ENCODE results near the gene NRROS.

DNA sequence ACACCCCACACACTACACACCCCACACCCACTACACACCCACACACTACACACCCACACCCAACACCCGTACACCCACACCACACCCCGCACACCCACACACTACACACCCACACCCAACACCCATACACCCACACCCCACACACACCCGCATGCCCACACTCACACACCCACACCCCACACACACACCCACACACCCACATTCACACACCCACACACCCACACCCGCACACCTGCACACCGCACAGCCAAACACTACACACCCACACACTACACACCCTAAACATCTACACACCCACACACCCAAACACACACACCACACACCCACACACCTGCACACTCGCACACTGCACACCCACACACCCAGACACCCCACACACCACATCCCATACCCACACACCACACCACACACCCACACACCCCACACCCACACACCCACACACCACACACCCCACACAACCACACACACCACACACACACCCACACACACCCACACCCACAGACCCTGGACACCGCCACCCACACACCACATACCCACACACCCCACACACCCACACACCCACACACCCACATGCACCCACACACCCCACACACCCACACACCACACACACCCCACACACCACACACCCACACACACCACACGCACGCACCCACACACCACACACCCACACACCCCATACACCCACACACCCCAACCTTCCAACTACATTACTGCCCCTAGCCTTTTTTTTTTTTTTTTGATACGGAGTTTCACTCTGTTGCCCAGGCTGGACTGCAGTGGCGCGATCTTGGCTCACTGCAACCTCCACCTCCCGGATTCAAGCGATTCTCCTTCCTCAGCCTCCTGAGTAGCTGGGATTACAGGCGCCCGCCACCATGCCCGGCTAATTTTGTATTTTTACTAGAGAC lies 55.7 kb downstream of the NRROS start:
- TF ChIP-seq MAFK (IDR thresholded peaks at IDR 0.05; ENCODE audit: partially characterized antibody) = no peak
- TF ChIP-seq, protein P1, sequence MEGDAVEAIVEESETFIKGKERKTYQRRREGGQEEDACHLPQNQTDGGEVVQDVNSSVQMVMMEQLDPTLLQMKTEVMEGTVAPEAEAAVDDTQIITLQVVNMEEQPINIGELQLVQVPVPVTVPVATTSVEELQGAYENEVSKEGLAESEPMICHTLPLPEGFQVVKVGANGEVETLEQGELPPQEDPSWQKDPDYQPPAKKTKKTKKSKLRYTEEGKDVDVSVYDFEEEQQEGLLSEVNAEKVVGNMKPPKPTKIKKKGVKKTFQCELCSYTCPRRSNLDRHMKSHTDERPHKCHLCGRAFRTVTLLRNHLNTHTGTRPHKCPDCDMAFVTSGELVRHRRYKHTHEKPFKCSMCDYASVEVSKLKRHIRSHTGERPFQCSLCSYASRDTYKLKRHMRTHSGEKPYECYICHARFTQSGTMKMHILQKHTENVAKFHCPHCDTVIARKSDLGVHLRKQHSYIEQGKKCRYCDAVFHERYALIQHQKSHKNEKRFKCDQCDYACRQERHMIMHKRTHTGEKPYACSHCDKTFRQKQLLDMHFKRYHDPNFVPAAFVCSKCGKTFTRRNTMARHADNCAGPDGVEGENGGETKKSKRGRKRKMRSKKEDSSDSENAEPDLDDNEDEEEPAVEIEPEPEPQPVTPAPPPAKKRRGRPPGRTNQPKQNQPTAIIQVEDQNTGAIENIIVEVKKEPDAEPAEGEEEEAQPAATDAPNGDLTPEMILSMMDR (IDR thresholded peaks at IDR 0.05) = no peak
- TF ChIP-seq ZFP36 (IDR thresholded peaks at IDR 0.05; ENCODE audit: borderline replicate concordance, partially characterized antibody) = no peak
- no peak for TF ChIP-seq POLR2A (IDR thresholded peaks at IDR 0.05; ENCODE audit: low read length)
- TF ChIP-seq POLR2AphosphoS2 (conservative IDR thresholded peaks at IDR 0.05; ENCODE audit: low read length) = no peak
- no peak for TF ChIP-seq EP300 (IDR thresholded peaks at IDR 0.05)
- no peak for TF ChIP-seq CBX8 (IDR thresholded peaks at IDR 0.05)
- no peak for TF ChIP-seq RCOR1 (IDR thresholded peaks at IDR 0.05; ENCODE audit: low read depth, low read length)
- TF ChIP-seq PBX3 (IDR thresholded peaks at IDR 0.05) = no peak

All from A549 (cell line).